Stimulated activated memory B cell treated with anti-CD40 and anti-IgM and Interleukin-4, amounts not matched to agents 10 μg/mL and 1 μg/mL and 100 μg/mL, for 72 hours (primary cell): Measurements from ENCODE around the gene RAB3B.
"Not testable (repeated sequence)": the region's sequence is repeated elsewhere in the genome, so short reads cannot be mapped to it uniquely, and the experiment has no call there.

Source experiments
- ATAC-seq: fragments of 150-1000 bp; cut with Tn5 transposase; 2 replicates; pipeline ENCODE4 v1.10.0; 2021
- H3K27ac Mint-ChIP-seq: one replicate; pipeline ENCODE4 v1.8.0; 2022; ENCODE audit warnings: mild to moderate bottlenecking, mixed read lengths
- H3K27me3 Mint-ChIP-seq: one replicate; pipeline ENCODE4 v1.8.0; 2022; ENCODE audit warnings: mixed read lengths
- H3K36me3 Mint-ChIP-seq: one replicate; pipeline ENCODE4 v1.8.0; 2022; ENCODE audit warnings: mixed read lengths
- H3K4me1 Mint-ChIP-seq: one replicate; pipeline ENCODE4 v1.8.0; 2022; ENCODE audit warnings: mixed read lengths
- H3K4me3 Mint-ChIP-seq: one replicate; pipeline ENCODE4 v1.8.0; 2022; ENCODE audit warnings: mild to moderate bottlenecking, moderate library complexity, mixed read lengths
- H3K9me3 Mint-ChIP-seq: one replicate; pipeline ENCODE4 v1.8.0; 2022; ENCODE audit warnings: mixed read lengths

RAB3B gene

DNA sequence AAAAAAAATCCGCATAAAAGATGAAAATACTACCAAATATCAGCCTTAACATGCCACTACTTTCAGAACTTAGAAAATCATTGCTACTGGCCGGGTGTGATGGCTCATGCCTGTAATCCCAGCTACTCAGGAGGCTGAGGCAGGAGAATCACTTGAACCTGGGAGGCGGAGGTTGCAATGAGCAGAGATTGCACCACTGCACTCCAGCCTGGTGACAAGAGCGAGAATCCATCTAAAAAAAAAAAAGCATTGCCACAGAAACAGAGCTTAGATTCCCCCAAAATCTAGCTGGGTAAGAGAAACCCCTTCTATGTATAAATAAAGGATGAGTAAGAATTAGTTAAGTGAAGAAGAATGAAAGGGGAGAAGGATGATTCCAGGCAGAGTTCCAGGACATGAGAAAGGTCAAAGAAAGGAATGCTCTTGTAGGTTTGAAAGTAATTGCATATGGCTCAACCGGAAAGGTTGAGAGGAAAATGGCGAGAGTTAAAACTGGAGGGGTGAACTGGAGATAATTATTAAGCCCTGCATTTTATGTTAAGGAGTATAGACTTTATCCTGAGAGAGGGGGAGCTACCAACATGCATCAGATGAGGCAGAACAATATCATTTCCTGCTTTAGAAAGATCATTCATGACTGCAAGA is 92.3 kb downstream of the RAB3B start:
- Mint-ChIP-seq H3K9me3 (no peaks in the 10 kb centered on the region), H3K36me3 (no peaks in the 10 kb centered on the region), H3K27me3 (peaks cover 51% of the 10 kb centered on the region), H3K4me1 (no peaks in the 10 kb centered on the region), H3K27ac (no peak overlapping the region), H3K4me3 (no peak overlapping the region)
- ATAC-seq, result no peak

DNA sequence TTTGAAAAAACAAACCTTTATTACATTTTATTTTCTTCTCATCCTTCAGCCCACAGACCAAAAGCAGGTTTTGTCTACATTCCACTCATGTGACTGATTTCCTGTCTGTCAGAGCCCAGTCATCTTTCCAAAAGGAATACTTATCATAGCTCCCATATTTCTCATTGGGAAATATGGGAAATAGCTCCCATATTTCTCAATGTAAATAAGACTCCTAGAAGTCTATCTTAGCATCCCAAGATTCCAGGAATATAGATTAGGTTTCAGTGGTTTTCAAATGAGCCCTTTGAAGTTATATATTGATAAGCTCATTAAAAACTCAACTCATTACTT is 92.8 kb downstream of the RAB3B start:
- Mint-ChIP-seq H3K4me3 (no peak overlapping the region), H3K27ac (no peak overlapping the region), H3K9me3 (no peaks in the 10 kb centered on the region), H3K27me3 (peaks cover 56% of the 10 kb centered on the region), H3K36me3 (no peaks in the 10 kb centered on the region), H3K4me1 (no peaks in the 10 kb centered on the region)
- ATAC-seq, result no peak

DNA sequence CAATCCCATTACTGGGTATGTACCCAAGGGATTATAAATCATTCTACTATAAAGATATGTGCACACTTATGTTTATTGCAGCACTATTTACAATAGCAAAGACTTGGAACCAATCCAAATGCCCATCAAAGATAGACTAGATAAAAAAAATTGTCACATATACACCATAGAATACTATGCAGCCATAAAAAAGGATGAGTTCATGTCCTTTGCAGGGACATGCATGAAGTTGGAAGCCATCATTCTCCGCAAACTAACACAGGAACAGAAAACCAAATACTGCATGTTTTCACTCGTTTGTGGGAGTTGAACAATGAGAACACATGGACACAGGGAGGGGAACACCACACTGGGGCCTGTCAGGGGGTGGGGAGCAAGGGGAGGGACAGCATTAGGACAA is 95.8 kb downstream of the RAB3B start:
- peaks cover 83% of the 10 kb centered on the region for H3K27me3 Mint-ChIP-seq
- H3K27ac Mint-ChIP-seq, ATAC-seq, H3K36me3 Mint-ChIP-seq, H3K4me3 Mint-ChIP-seq, H3K4me1 Mint-ChIP-seq, H3K9me3 Mint-ChIP-seq: not testable (repeated sequence)

DNA sequence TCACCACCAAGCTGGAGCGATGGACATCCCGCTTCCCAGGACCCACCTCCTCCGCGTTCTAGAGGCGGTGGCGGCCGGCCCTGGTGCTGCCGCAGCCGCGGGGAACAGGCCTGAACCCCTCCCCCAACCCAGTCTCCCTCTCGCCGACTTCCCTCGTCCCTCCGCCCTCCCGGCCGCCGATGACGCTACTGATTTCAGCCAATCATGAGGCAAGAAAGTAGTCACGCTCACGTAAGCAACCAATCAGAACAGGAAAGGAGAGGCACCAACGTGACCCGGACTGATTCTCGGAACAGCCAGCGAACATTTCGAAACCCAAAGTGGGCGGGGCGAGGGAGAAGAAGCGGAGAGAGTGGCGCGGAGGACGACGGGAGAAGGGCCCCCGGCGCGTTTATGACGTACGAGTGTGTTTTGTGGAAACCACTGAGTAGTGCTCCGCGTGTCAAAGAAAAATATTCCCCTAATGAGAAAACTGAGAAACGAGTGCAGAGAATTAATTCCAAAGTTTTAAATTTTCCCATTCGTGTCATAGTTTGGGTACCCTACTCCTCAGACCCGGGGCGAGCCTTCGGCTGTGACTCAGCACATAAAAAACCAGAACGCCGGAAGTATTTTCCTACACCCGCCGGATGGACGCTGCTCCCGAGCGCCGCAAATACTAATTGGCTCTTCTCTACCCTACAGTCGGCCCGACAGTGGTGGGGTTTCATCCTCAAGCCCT is 111.7 kb downstream of the RAB3B start, which contains the start of gene NRDC:
Gene NRDC (minus strand): TSS at position 112 of the 721 bp plus-strand sequence. CDS start 112 bp downstream, outside the sequence.
- Mint-ChIP-seq H3K9me3 (no peaks in the 10 kb centered on the region), H3K36me3 (no peaks in the 10 kb centered on the region), H3K4me1 (peaks cover 23% of the 10 kb centered on the region), H3K27ac (no peak within 1 kb of the TSS), H3K4me3 (no peak within 1 kb of the TSS), H3K27me3 (no peaks in the 10 kb centered on the region)
- ATAC-seq, result peak; percentile 99

DNA sequence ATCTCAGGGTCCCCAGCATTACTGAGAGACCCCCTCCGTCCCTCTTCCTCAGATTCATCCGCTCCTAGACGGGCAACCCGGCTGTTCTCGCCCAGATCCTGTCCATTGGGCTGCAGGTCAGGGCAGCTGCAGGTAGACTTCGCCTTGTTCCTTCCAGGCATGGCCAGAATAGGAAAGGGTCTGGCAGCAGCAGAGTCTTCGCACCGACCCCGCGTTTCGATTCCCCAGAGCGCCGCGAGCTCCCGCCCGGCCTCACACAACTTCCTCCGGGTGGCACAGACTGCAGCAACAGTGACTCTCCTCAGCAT is 112.2 kb downstream of the RAB3B start:
- H3K27me3 Mint-ChIP-seq, result no peaks in the 10 kb centered on the region
- peaks cover 20% of the 10 kb centered on the region for H3K4me1 Mint-ChIP-seq
- H3K4me3 Mint-ChIP-seq, result no peak overlapping the region
- ATAC-seq, result no peak
- no peak overlapping the region for H3K27ac Mint-ChIP-seq
- no peaks in the 10 kb centered on the region for H3K9me3 Mint-ChIP-seq
- H3K36me3 Mint-ChIP-seq, result no peaks in the 10 kb centered on the region

DNA sequence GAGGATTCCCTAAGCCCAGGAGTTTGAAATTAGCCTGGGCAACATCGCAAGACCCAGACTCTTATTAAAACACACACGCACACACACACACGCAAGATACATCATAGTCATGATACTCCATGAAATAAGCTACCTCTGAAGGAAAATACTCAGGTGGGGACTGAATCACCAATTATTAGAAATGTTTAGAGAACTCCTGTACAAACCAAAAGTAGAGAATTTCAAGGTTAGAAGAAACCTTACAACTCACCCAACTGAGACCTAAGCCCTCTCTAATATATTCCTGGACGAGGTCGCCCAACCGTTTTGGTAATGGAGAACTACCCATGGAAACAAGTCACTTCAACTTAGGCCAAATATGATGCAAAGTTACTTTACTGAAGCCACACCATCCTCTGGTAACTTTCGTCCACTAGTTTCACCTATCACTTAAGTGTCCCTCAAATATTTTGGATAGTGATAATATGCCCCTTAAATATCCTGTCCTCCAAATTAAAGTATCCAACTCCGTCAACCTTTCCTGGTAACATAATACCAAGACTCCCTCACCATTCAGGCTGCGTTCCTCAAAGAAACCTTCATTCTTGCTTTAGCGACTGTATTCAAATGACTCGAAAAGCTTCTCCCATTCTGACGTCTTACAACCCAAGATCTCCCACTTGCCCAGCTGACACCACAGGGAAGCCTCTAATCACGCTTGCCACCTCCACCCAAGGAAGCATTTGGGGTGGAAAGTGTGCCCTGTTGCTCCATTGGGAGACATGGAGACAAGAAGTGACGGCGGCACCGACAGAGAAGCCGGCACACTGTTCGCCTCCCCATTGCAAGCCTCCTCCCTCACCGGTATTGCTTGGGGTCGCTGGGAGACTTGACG is 112.8 kb downstream of the RAB3B start:
- H3K4me1 Mint-ChIP-seq, result peaks cover 14% of the 10 kb centered on the region
- no peaks in the 10 kb centered on the region for H3K36me3 Mint-ChIP-seq
- H3K27me3 Mint-ChIP-seq, result no peaks in the 10 kb centered on the region
- ATAC-seq, result no peak
- no peak overlapping the region for H3K27ac Mint-ChIP-seq
- H3K4me3 Mint-ChIP-seq, result no peak overlapping the region
- H3K9me3 Mint-ChIP-seq, result no peaks in the 10 kb centered on the region

DNA sequence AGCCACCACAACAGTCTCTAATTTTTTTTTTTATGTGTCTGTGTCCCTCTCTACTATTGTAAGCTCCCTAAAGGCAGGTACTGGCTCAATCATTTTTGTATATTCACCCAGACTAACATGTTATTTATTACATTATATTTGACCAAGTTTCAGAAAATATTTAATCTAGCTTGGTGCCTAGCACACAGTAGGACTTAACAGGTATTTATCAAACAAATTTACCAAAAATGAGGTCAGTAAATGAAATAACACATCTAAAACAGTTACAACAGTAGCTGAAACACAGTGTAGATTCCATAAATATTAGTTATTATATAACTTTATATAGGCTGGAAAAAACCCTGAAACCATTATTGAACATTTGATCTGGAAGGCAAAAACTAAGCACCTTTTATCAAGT is 114.7 kb downstream of the RAB3B start:
- no peaks in the 10 kb centered on the region for H3K27me3 Mint-ChIP-seq
- H3K27ac Mint-ChIP-seq, result no peak overlapping the region
- H3K36me3 Mint-ChIP-seq, result peaks cover 12% of the 10 kb centered on the region
- ATAC-seq, result no peak
- peaks cover 30% of the 10 kb centered on the region for H3K4me1 Mint-ChIP-seq
- H3K9me3 Mint-ChIP-seq, result no peaks in the 10 kb centered on the region
- no peak overlapping the region for H3K4me3 Mint-ChIP-seq

DNA sequence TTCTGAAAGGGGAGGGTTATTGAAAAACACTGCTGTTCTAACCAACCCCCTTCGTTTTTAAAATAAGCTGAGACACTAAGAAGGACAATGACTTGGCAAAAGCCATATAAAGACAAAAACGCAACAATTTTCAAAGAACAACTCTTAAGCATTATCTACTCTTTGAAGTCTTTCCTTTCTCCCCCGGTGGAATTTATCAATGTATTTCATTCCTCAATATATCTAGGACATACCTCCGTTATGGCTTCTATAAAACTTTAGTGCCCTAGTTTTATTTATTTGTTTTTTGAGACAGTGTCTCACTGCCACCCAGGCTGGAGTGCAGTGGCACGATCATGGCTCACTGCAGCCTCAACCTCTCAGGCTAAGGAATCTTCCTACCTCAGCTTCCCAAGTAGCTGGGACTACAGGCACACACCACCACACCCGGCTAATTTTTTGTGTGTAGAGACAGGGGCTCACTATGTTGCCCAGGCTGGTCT is 115.2 kb downstream of the RAB3B start:
- no peak for ATAC-seq
- Mint-ChIP-seq H3K27me3 (no peaks in the 10 kb centered on the region), H3K27ac (no peak overlapping the region), H3K9me3 (no peaks in the 10 kb centered on the region), H3K4me3 (no peak overlapping the region), H3K36me3 (peaks cover 17% of the 10 kb centered on the region), H3K4me1 (peaks cover 35% of the 10 kb centered on the region)

DNA sequence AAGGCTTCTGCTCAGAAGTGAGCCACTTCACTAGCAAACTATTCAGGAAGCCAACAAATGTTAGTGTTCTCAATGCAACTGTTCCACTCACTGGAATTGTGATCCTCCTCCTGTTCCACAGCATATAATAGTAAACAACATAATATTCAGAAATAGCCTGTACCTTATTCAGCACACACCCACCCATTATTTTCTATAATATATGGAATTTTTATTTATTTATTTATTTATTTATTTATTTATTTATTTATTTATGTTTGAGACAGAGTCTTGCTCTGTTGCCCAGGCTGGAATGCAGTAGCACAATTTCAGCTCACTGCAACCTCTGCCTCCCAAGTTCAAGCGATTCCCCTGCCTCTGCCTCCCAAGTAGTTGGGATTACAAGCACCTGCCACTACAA is 117.2 kb downstream of the RAB3B start:
- Mint-ChIP-seq H3K4me1 (peaks cover 40% of the 10 kb centered on the region), H3K36me3 (peaks cover 22% of the 10 kb centered on the region)
- H3K9me3 Mint-ChIP-seq, H3K27ac Mint-ChIP-seq, ATAC-seq, H3K4me3 Mint-ChIP-seq, H3K27me3 Mint-ChIP-seq: not testable (repeated sequence)

DNA sequence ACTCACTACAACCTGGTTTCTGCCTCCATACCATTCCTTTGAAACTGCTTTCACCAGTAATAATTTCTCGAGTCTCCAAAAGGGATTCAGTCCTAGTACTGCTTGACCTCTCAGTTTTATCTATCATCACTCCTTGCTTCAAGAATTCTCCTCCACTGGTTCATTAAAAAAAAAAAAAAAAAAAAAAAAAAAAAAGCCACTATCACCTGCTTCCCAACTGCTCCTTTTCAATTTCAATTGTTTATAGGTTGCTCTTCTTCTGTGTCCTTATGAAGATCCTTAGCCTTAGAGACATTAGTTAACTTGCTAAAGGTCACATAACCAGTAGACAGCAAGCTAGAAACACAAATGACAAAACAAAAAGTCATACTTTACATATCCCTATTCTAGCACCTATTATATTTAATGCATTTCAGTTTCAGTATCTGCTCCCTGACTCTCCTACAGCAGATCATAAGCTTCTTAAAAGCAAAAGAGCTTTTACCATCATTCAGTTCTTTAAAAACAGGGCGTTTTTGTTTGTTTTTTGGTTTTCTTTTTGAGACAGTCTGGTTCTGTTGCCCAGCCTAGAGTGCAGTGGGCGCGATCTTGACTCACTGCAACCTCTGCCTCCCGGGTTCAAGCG is 119.0 kb downstream of the RAB3B start:
- peaks cover 57% of the 10 kb centered on the region for H3K4me1 Mint-ChIP-seq
- H3K27ac Mint-ChIP-seq, result no peak overlapping the region
- H3K27me3 Mint-ChIP-seq, result no peaks in the 10 kb centered on the region
- H3K36me3 Mint-ChIP-seq, result peaks cover 34% of the 10 kb centered on the region
- H3K9me3 Mint-ChIP-seq, result no peaks in the 10 kb centered on the region
- no peak for ATAC-seq
- no peak overlapping the region for H3K4me3 Mint-ChIP-seq

DNA sequence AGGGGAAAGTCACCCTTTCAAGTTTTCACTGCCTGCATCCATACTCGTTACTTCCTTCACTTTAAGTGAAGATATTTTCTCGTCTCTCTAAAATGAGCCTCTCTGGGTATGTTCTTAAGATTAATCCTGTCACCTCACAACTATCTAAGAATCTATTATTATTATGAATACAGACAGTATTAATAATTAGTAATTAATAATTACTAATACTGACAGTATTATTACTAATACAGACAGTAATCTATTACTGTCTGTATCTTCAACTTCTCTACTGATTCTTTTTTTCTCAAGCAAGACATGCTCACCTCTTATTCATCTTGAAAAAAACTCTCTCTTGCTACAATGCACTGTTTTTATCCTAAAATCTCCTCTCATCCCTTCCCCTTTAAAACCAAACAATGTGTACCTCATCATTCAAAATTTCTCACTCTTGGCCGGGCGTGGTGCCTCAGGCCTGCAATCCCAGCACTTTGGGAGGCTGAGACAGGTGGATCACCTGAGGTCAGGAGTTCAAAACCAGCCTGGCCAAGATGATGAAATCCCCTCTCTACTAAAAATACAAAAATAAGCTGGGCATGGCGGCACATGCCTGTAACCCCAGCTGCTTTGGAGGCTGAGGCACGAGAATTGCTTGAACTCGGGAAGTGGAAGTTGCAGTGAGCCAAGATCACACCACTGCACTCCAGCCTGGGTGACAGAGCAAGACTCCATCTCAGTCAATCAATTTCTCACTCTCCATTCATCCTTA is 119.7 kb downstream of the RAB3B start:
- ATAC-seq, result no peak
- Mint-ChIP-seq H3K4me1 (peaks cover 62% of the 10 kb centered on the region), H3K4me3 (no peak overlapping the region), H3K27me3 (no peaks in the 10 kb centered on the region), H3K27ac (no peak overlapping the region), H3K9me3 (no peaks in the 10 kb centered on the region), H3K36me3 (peaks cover 34% of the 10 kb centered on the region)

DNA sequence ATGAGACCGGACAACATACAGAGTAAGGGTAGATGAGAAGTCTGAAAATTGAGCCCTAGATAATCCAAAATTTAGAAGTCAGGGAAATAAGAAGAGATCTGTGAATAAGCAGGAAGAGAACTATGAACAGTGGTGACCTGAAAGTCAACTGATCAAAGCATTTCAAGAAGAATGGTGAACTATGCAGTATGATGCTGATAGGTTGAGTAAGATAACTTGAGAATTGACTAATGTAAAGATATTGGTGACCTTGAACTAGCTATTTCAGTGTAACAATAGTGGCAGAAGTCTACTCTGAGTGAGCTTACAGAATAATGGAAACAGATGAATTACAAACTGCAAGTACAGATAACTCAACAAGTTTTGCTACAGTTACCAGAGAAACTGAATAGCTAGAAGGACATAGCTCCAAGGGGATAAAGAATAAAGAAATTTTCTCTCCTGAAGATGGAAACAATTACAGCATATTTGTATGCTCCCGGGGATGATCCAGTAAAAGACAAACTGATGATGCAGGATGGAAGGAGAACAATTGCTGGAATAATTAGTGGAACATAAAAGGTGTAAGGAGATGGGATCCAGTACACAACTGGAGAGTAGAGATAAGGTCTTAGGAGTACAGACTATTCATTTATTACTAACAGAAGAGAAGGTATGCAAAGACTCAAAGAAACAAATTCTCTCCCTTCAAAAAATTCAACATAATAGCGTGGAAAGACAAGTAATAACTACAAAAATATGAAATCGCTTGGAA is 122.8 kb downstream of the RAB3B start:
- Mint-ChIP-seq H3K27ac (no peak overlapping the region), H3K36me3 (peaks cover 34% of the 10 kb centered on the region), H3K9me3 (no peaks in the 10 kb centered on the region), H3K4me3 (no peak overlapping the region), H3K27me3 (no peaks in the 10 kb centered on the region), H3K4me1 (peaks cover 67% of the 10 kb centered on the region)
- no peak for ATAC-seq

DNA sequence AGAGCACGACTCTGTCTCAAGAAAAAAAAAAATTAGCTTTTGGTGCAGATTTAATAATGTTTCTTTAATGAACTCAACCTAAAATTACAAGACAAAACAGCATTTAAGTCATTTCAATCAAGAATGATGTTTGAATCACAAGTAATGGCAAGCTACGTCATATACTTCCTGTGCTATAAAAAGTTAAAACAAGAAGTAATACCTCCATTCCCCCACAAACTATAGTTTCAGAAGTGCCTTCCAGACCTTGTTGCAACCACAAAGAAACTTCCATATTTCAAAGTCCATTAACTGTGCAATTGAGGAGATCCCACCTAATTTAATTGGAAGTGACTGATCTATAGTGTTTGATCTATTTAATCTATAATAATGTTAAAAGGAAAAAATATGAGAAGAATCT is 127.1 kb downstream of the RAB3B start:
- H3K27me3 Mint-ChIP-seq, result no peaks in the 10 kb centered on the region

DNA sequence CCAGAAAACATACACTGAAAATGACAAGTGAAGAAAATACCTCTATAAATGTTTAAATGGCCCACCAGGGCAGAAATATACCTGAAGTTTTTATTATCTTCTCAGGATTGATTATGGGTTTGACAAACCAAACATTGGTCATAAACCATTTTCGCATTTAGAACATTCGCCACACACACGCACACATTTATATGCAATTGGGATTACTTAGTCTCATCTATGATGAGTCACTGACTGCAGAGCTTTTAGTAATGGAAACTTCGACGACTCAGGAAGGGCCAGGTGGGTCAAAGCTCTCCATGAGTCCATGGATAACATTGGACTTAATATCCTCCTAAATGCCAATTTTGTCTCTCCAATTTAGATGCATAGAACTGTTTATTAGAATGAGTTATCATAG is 128.8 kb downstream of the RAB3B start:
- no peak overlapping the region for H3K27ac Mint-ChIP-seq
- H3K4me3 Mint-ChIP-seq, result no peak overlapping the region

More for the DNA sequence above, 127.1 kb downstream of the RAB3B start:
- Mint-ChIP-seq H3K36me3 (peaks cover 13% of the 10 kb centered on the region), H3K4me3 (no peak overlapping the region), H3K27ac (peak overlapping the region; percentile 59), H3K4me1 (peaks cover 43% of the 10 kb centered on the region), H3K9me3 (no peaks in the 10 kb centered on the region)
- peak; percentile 74 for ATAC-seq

More for the DNA sequence above, 128.8 kb downstream of the RAB3B start:
- peaks cover 26% of the 10 kb centered on the region for H3K4me1 Mint-ChIP-seq
- H3K36me3 Mint-ChIP-seq, result no peaks in the 10 kb centered on the region
- H3K9me3 Mint-ChIP-seq, result no peaks in the 10 kb centered on the region
- H3K27me3 Mint-ChIP-seq, result no peaks in the 10 kb centered on the region
- ATAC-seq, result no peak
